ENCODE results near the gene INSR. TPM values are rescaled to one million over a fixed set of nuclear protein-coding genes. Genes with fewer than 3 reads are reported as not detected.

Gene INSR
- total RNA-seq, 1 donor from 2014 or later = 1.3 TPM

- intact Hi-C loops (cut with micrococcal nuclease) = loop anchor here (5.0 kb wide), 1 partner anchor 1110 kb away; the partner anchor contains the start of gene CD320
These were observed 97.0 kb downstream of the INSR start for GRCh38 chr19:7197119-7197759.

DNA sequence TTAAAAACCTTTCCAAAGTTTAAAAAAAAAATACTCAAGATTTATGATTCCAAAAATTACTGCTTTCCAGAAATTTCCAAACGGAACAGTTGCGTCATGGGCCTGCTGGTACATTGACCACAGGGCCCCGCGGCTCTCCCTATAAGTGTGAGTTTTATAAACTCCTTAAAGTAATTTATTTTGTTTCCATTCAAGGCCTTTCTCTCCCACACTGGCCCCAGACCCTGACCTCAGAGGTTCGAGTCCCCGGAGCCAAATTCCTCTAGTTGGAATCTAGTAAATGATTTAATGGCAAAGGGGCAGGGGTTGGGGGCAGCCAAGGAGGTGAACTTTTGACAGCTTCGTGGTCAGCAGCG is 97.5 kb downstream of the INSR start:
- intact Hi-C loops (cut with micrococcal nuclease) = loop anchor here (5.0 kb wide), 1 partner anchor 1111 kb away; the partner anchor contains the start of gene CD320

DNA sequence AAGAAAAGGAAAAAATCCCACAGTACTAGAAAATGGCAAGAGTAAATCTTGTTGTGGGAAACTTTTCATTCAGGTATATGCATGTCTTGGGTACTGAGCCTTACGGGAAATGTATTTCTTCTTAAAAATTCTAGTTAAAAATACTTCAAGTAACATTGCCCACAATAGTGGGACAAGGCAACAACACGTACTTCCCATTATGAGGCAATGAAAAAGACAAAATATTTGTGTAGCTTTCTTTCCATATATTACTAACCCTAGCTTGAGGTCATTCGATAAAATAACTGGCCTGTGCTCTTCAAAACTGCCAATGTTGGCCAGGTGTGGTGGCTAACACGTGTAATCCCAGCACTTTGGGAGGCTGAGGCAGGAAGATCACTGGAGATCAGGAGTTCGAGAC is 99.2 kb downstream of the INSR start:
- intact Hi-C loops (cut with micrococcal nuclease) = loop anchor here (5.0 kb wide), 1 partner anchor 1112 kb away; the partner anchor contains the start of gene CD320

GRCh38 chr19:7194566-7194965 is 99.6 kb downstream of the INSR start:
- intact Hi-C loops (cut with micrococcal nuclease) = no loop called here

DNA sequence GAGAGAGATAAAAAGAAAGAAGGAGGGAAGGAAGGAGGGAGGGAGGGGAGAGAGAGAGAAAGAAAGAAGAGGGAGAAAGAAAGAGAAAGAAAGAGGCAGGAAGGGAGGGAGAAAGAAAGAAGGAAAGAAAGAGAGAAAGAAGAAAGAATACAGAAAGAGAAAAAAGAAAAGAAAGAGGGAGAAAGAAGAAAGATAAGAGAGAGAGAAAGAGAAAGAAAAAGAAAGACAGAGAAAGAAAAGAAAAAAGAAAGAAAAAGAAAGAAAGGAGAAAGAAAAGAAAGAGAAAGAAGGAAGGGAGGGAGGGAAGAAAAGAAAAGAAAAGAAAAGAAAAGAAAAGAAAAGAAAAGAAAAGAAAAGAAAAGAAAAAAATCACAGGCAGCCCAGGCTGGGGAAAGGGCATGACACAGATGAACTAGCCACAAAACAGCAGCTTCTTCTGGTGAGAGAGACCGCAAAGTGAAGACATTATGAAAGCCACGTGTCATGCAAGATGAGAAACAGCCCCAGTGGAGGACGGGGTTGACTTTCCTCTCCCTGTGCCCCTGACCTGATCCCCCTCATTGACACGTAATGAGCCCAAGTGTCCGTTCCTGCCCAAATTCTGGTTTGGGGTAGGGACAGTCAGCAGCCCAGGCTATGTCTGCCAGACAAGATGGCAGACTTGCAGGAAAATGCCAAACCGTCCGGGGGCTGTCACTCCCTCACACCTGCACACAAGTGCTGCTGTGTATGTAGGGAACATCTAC is 102.1 kb downstream of the INSR start:
- intact Hi-C loops (cut with micrococcal nuclease) = no loop called here

DNA sequence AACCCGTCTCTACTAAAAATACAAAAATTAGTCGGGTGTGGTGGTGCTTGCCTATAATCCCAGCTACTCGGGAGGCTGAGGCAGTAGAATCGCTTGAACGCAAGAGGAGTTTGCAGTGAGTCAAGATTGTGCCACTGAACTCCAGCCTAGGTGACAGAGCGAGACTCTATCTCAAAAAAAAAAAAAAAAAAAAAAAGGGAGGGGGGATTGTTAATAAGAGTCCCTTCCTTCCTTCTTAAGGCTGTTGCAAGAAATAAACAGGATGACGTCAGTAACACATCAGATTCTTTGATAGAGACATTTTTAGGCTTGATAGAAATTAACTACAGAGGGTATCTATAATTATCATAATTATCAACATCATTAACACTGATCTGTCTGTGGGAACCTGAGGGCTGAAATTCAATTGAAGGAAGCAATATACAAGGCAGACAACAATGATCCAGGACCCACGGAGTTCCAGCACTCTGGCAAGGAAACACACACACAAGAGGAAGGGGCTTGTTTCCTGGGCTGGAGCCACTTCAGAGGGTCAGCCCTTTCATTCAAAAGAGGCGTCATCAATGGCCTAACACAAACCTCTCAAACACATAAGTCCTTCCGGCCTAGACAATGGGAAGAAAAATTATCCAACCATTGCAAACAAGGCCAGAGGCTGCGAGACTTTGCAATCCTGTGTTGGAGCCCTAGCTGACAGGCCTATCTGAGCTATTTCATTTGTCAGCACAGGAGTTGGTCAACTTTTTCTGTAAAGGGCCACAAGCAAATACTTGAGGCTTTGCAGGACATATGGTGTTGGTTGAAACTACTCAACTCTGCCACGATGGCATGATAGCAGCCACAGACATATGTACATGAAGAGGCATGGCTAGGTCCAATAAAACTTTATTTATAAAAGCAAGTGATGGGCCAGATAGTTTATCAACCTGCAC is 105.2 kb downstream of the INSR start:
- intact Hi-C loops (cut with micrococcal nuclease) = no loop called here

DNA sequence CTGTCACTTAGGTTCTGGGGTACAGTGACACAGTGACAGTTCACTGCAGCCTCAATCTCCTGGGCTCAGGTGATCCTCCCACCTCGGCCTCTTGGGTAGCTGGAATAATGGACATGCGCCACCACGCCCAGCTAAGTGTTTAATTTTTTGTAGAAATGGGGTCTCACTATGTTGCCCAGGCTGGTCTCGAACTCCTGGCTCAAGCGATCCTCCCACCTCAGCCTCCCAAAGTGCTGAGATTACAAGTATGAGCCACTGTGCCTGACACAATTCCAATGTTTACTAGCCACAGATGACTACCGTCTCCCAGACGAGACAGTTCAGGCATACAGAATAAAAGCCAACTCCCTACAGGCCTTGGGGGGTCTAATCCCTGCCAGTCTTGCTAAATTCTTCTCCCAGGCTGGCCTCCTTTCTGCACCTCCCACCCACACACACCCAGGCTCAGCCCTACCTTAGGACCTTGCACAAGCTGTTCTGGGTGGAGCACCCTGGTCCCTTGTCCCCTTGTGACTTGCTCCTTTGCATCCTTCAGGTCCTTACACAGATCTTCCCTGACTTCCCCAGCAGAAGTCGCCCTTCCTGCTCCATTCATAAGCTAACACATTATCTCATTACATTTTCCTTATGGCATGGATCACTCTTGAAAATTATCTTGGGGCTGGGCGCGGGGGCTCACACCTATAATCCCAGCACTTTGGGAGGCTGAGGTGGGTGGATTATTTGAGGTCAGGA is 106.4 kb downstream of the INSR start:
- intact Hi-C loops (cut with micrococcal nuclease) = no loop called here

GRCh38 chr19:7182489-7182888 is 111.7 kb downstream of the INSR start:
- intact Hi-C loops (cut with micrococcal nuclease) = no loop called here

DNA sequence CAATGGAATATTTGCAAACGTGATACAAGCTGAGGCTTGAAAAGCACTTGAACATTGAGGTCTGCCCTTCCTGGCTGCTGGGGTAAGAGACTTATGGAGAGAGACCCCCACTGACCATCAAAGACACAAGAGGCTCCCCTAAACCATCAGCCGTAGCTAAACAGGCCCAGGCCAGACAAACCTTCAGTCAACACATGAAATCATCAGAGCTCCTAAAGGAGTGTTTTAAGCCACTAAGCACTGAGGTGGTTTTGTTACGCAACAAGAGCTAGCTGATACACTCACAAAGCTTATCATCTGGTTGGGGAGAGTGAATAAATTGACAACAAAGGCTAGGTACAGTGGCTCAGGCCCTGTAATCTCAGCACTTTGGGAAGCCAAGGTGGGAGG is 114.3 kb downstream of the INSR start:
- intact Hi-C loops (cut with micrococcal nuclease) = no loop called here

DNA sequence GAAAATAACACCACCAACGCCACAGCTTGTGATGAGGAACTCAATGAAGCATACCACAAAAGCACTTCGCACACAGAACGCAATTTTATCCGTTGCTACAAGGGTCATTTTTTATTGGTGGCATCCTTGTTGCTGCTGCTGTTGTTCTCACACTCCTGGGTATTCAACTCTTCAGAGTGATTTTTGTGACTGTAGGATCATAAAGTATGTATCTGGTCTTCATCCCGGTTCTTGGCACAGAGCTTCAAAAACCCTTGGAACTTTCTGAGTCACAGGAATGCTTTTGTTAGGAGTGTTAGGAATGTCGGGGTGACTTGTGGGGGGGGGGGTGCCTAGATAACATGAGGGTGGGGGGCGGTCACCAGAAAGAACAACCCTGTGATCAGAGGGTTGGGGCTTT is 116.3 kb downstream of the INSR start:
- intact Hi-C loops (cut with micrococcal nuclease) = no loop called here

GRCh38 chr19:7176792-7177191 is 117.4 kb downstream of the INSR start:
- intact Hi-C loops (cut with micrococcal nuclease) = no loop called here

DNA sequence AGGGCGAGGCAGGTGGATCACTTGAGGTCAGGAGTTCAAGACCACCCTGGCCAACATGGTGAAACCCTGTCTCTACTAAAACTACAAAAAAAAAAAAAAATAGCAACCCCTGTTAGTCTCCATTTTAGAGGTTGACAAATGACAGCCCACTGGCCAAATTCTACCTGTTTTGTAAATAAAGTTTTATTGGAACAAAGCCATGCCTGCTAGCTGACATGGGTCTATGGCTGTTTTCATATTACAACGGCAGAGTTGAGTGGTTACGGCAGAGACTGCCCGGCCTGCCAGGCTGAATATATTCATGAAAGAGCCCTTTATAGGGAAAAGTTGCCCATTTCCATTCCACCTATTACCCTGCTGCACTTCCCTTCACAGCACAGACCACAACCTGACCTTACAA is 121.4 kb downstream of the INSR start:
- intact Hi-C loops (cut with micrococcal nuclease) = no loop called here

- intact Hi-C loops (cut with micrococcal nuclease) = no loop called here
These were observed 123.2 kb downstream of the INSR start for GRCh38 chr19:7170983-7171382.

GRCh38 chr19:7168941-7169340 is 125.3 kb downstream of the INSR start:
- intact Hi-C loops (cut with micrococcal nuclease) = no loop called here

GRCh38 chr19:7161292-7161691 is 132.9 kb downstream of the INSR start:
- intact Hi-C loops (cut with micrococcal nuclease) = no loop called here

DNA sequence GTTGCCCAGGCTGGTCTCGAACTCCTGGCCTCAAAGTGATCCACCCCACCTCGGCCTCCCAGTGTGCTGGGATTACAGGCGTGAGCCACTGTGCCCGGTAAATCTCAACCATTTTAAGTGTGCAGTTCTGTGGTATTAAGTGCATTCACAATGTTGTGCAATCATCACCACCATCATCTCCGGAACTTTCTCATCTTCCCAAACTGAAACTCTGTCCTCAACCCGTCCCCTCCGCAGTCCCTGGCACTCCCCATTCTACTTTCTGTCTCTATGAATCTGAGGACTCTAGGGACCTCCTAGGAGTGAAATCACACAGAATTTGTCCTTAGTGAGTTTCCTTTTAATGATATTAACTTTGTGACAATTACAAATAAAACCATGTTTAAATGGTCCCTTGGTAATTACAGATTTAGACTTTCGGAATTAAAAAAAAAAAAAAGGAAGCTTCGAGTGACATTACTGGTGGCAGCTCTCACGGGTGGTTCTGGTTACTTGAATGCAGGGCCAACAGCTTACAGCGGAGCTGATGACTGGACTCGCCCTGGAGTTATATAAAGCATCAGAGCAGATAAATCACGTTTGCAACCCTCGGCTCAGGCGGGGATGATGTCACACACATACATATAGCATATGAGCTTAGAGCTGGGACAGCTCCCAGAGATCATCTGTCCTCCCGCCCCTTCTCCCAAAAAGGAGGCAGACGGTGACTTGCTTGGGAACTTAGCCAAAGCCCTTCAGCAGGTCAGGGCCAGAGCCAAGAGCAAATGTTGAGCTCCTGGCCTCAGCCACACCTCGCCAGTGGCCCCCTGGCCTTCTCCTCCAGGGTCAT is 134.9 kb downstream of the INSR start:
- intact Hi-C loops (cut with micrococcal nuclease) = no loop called here

GRCh38 chr19:7153022-7153421 is 141.2 kb downstream of the INSR start:
- intact Hi-C loops (cut with micrococcal nuclease) = no loop called here

DNA sequence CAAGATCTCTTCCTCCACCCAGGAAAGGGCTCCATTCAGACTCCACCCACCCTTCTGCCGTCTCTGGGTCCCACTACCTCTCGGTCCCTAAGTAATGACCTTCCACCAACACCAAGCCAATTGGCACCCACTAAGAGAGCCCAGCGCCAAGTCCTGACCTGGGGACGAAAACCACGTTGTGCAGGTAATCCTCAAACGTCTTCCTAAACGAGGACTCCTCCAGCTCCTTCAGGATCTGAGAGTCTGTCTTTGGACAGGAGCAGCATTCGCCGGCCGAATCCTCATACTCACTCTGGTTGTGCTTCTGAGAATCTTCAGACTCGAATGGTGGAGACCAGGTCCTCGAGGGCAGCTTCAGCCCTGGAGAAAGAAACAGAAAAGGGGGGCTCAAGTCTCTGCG is 141.6 kb downstream of the INSR start:
- intact Hi-C loops (cut with micrococcal nuclease) = no loop called here

GRCh38 chr19:7149956-7150705 is 144.1 kb downstream of the INSR start:
- intact Hi-C loops (cut with micrococcal nuclease) = loop anchor here (1.0 to 2.0 kb wide), 2 partner anchors 47 to 191 kb away; no protein-coding TSS in a partner anchor
